Measurements from ENCODE around the gene DIP2B. TPM values are rescaled to one million over a fixed set of nuclear protein-coding genes. Genes with fewer than 3 reads are reported as not detected.

Gene DIP2B
- total RNA-seq, 1 experiment from 2014 or later, result 20.0 TPM

- H3K9ac ChIP-seq (ENCODE audit: extremely low read depth, insufficient read length, low read length), result no peak overlapping the region
- no peaks in the 10 kb centered on the region for H3K27me3 ChIP-seq (ENCODE audit: insufficient read depth, low read length)
- H3K9me3 ChIP-seq (ENCODE audit: control insufficient read depth, low read depth, low read length), result no peaks in the 10 kb centered on the region
- no peak overlapping the region for H3K23ac ChIP-seq (ENCODE audit: insufficient read length, low read depth, low read length)
- H3K14ac ChIP-seq (ENCODE audit: insufficient read depth, low read length), result no peak overlapping the region
- peaks cover 0 to 2% (median 0%) of the 10 kb centered on the region in 3 experiments; a peak in 1 of 7 replicates for H3K36me3 Mint-ChIP-seq (ENCODE audit: insufficient read depth in 1 of 3, low read depth in 3 of 3)
- no peak overlapping the region for H3K18ac ChIP-seq (ENCODE audit: insufficient read length, low read depth, low read length)
- no peak overlapping the region for H2BK12ac ChIP-seq (ENCODE audit: insufficient read length, low read depth, low read length)
- no peak overlapping the region for H4K91ac ChIP-seq (ENCODE audit: insufficient read length, low read depth, low read length)
- H3K27me3 Mint-ChIP-seq (ENCODE audit: low read depth), result no peaks in the 10 kb centered on the region
- no peaks in the 10 kb centered on the region for H3K9me3 Mint-ChIP-seq
- H3T11ph ChIP-seq (ENCODE audit: low read length), result no peak overlapping the region
- no peaks in the 10 kb centered on the region for H3K23me2 ChIP-seq (ENCODE audit: insufficient read length, low read depth, low read length, poor library complexity, severe bottlenecking)
- no peak overlapping the region for H2AK5ac ChIP-seq (ENCODE audit: insufficient read length, low read length)
- H3K27ac Mint-ChIP-seq, result no peak overlapping the region
- H3K79me2 ChIP-seq (ENCODE audit: insufficient read depth, low read length), result no peaks in the 10 kb centered on the region; the same call in 1 of the 2 replicates
- no peak overlapping the region for H2BK5ac ChIP-seq (ENCODE audit: insufficient read length, low read length)
- H4K20me1 ChIP-seq (ENCODE audit: control insufficient read depth, insufficient read depth, insufficient read length), result no peaks in the 10 kb centered on the region
- no peak overlapping the region for H2BK20ac ChIP-seq (ENCODE audit: low read depth, low read length, poor library complexity, severe bottlenecking)
- H3K4ac ChIP-seq (ENCODE audit: low read depth, low read length), result no peak overlapping the region
- no CpG with 5 or more reads among the region's 1 CpG for WGBS (ENCODE audit: extremely low coverage, insufficient read length, low lambda C conversion rate)
- no peak overlapping the region for H3K27ac ChIP-seq (ENCODE audit: insufficient read length, low read depth, low read length)
- H3K4me1 Mint-ChIP-seq, result peaks cover 7 to 10% of the 10 kb centered on the region in 2 experiments
- TF ChIP-seq, protein P1, sequence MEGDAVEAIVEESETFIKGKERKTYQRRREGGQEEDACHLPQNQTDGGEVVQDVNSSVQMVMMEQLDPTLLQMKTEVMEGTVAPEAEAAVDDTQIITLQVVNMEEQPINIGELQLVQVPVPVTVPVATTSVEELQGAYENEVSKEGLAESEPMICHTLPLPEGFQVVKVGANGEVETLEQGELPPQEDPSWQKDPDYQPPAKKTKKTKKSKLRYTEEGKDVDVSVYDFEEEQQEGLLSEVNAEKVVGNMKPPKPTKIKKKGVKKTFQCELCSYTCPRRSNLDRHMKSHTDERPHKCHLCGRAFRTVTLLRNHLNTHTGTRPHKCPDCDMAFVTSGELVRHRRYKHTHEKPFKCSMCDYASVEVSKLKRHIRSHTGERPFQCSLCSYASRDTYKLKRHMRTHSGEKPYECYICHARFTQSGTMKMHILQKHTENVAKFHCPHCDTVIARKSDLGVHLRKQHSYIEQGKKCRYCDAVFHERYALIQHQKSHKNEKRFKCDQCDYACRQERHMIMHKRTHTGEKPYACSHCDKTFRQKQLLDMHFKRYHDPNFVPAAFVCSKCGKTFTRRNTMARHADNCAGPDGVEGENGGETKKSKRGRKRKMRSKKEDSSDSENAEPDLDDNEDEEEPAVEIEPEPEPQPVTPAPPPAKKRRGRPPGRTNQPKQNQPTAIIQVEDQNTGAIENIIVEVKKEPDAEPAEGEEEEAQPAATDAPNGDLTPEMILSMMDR (conservative IDR thresholded peaks at IDR 0.05), result no peak
- H3K56ac ChIP-seq (ENCODE audit: insufficient read length, low read depth, low read length), result no peak overlapping the region
- H2BK15ac ChIP-seq (ENCODE audit: low read depth, low read length), result no peak overlapping the region
- no peaks in the 10 kb centered on the region for H3K4me1 ChIP-seq (ENCODE audit: insufficient read depth, low read length)
- H4K5ac ChIP-seq (ENCODE audit: insufficient read length, low read depth, low read length), result no peak overlapping the region
- DNase-seq, result no peak
- H3K79me1 ChIP-seq (ENCODE audit: insufficient read depth, low read depth, low read length, poor library complexity, severe bottlenecking), result peaks cover 3% of the 10 kb centered on the region
- H2BK120ac ChIP-seq (ENCODE audit: low read depth, low read length, poor library complexity, severe bottlenecking), result no peak overlapping the region
- no peak overlapping the region for H3K4me2 ChIP-seq (ENCODE audit: insufficient read depth, insufficient read length, low read length)
- H2AFZ ChIP-seq (ENCODE audit: low read length), result no peak overlapping the region
- H4K8ac ChIP-seq (replicated peaks; ENCODE audit: insufficient read length, low read depth, low read length), result no peak overlapping the region
- no peak overlapping the region for H3K4me3 Mint-ChIP-seq
Observed at GRCh38 chr12:50563434-50563787, 58.6 kb downstream of the DIP2B start.

All from H9 (cell line).